KG1 (cell line): ENCODE measurements around the gene ERBB4.

Experiments used
- DNase-seq: peaks from one replicate; lab custom pipeline; 2025; lab: John Stamatoyannopoulos, UW

The ERBB4 gene

GRCh38 chr2:211331736-211332135 is 1206.9 kb downstream of the ERBB4 start:
- no peak for DNase-seq

DNA sequence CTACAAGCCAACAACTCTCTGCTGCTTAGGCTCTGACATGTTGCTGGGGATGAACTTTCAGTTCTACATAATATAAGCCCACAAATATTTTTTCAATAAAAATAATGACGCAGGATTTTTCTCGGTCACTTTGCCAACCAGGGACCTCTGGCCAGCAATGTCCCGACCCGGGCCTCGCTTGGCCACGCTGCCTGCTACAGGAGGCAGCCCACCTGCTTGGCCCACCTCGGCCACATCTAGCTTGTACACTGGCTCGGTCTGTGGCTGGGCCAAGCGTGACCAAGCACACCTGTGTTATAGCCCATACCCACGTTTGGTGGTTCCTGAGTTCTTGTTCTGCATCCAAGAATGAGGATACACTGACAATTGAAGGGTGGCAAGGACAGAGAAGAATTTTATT is 1208.7 kb downstream of the ERBB4 start:
- no peak for DNase-seq

- no peak for DNase-seq
Observed at GRCh38 chr2:211329421-211329820, 1209.2 kb downstream of the ERBB4 start.

DNA sequence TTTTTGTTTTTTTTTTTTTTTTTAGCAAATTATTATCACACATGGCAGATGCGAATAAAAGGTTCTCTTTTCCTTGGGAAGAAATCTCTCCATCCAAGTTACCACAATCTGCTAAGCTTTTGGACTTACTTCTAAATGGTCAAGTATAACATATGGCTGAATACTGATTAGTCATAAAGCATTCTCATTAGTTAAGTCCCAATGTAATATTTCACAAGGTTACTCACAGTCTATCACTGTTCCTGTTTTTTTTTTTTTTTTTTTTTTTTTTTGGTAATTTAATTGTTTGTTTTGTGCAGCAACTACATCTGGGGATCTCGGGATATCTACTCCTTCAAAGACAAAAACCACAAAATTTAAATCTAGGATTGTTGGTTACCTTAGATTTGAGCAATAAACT is 1210.5 kb downstream of the ERBB4 start:
- DNase-seq = no peak
